ENCODE results near the gene TINCR.

Gene TINCR

GRCh38 chr19:5571777-5572176 lies 4.0 kb upstream of the TINCR start:
- H3K4me2 ChIP-seq (ENCODE audit: low read length), result no peak overlapping the region

DNA sequence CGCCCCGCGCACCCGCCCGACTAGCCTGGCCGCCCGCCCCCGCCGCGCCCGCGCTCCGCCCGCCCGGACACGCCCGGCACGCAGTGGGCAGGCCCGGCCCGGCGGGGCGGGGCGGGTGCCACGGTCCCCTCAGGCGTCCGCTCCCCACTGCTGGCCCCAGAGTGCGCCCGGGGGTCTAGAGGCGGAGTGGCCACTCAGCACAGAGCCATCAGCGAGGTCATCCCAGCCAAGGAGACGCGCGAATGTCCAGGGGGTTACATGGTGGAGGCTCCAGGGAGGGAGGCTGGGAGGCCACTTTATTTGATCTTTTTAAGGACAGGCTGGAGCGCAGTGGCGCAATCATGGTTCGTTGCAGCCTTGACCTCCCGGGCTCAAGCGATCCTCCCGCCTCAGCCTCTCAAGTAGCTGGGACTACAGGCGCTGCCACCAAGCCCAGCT lies 236 bp upstream of the TINCR start:
- no peaks in the 10 kb centered on the region for H4K20me1 ChIP-seq (ENCODE audit: control insufficient read depth, insufficient read depth, low read depth, low read length)
- no peaks in the 10 kb centered on the region for H3F3A ChIP-seq (ENCODE audit: control insufficient read depth, insufficient read depth)
- H3K36me3 ChIP-seq (ENCODE audit: control insufficient read depth, low read length), result no peaks in the 10 kb centered on the region
- H3K79me2 ChIP-seq (ENCODE audit: control insufficient read depth, low read length), result no peaks in the 10 kb centered on the region
- H3K4me1 ChIP-seq (ENCODE audit: control insufficient read depth, low read length), result no peaks in the 10 kb centered on the region
- H3K9me2 ChIP-seq (replicated peaks; ENCODE audit: control insufficient read depth, low read length), result no peaks in the 10 kb centered on the region
- no peak overlapping the region for H3K4me2 ChIP-seq (ENCODE audit: low read length)
- no peaks in the 10 kb centered on the region for H3K27me3 ChIP-seq (ENCODE audit: control insufficient read depth, low read length)
- TF ChIP-seq EZH2phosphoT487 (IDR thresholded peaks at IDR 0.05; ENCODE audit: borderline replicate concordance, low read length) (no peak), CTCF (IDR thresholded peaks at IDR 0.05; ENCODE audit: low read depth, low read length, poor library complexity, severe bottlenecking) (no peak)
- no peaks in the 10 kb centered on the region for H3K9me3 ChIP-seq (ENCODE audit: control insufficient read depth, insufficient read depth, low read length)
- no peak overlapping the region for H3K27ac ChIP-seq (ENCODE audit: low read depth, low read length)
- no peak overlapping the region for H3K4me3 ChIP-seq (ENCODE audit: low read length)

More at GRCh38 chr19:5571777-5572176, 4.0 kb upstream of the TINCR start:
- H4K20me1 ChIP-seq (ENCODE audit: control insufficient read depth, insufficient read depth, low read depth, low read length), result no peaks in the 10 kb centered on the region
- no peaks in the 10 kb centered on the region for H3K36me3 ChIP-seq (ENCODE audit: control insufficient read depth, low read length)
- H3K27me3 ChIP-seq (ENCODE audit: control insufficient read depth, low read length), result no peaks in the 10 kb centered on the region
- H3K27ac ChIP-seq (ENCODE audit: low read depth, low read length), result no peak overlapping the region
- no peak overlapping the region for H3K4me3 ChIP-seq (ENCODE audit: low read length)
- no peaks in the 10 kb centered on the region for H3K79me2 ChIP-seq (ENCODE audit: control insufficient read depth, low read length)
- H3F3A ChIP-seq (ENCODE audit: control insufficient read depth, insufficient read depth), result no peaks in the 10 kb centered on the region
- no peaks in the 10 kb centered on the region for H3K9me2 ChIP-seq (replicated peaks; ENCODE audit: control insufficient read depth, low read length)
- no peaks in the 10 kb centered on the region for H3K4me1 ChIP-seq (ENCODE audit: control insufficient read depth, low read length)
- no peaks in the 10 kb centered on the region for H3K9me3 ChIP-seq (ENCODE audit: control insufficient read depth, insufficient read depth, low read length)
- no peak for TF ChIP-seq CTCF (IDR thresholded peaks at IDR 0.05; ENCODE audit: low read depth, low read length, poor library complexity, severe bottlenecking)
- TF ChIP-seq EZH2phosphoT487 (IDR thresholded peaks at IDR 0.05; ENCODE audit: borderline replicate concordance, low read length), result no peak

DNA sequence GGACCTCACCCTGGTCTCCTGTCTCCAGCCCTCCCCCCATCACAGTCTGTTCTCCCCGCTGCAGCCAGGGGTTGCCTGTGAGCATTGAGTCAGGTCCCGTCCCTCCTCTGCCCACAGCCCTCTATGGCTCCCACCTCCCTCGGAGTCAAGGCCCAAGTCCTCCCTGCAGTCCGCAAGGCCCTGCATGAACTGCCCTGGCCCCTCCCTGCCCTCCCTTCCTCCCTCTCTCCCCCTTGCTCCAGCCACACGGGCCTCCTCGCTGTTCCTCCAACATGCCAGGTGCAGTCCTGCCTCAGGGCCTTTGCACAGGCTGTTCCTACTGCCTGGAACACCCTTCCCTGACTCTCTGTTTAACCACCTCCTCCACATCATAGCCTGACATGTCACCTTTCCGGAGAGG lies 2.8 kb downstream of the TINCR start:
- Histone ChIP-seq H3K4me2 (ENCODE audit: low read length) (no peak overlapping the region), H3K27ac (ENCODE audit: low read depth, low read length) (no peak overlapping the region), H3K9me3 (ENCODE audit: control insufficient read depth, insufficient read depth, low read length) (peaks cover 9% of the 10 kb centered on the region; the same call in 1 of the 2 replicates), H3K4me3 (ENCODE audit: low read length) (no peak overlapping the region), H3K9me2 (replicated peaks; ENCODE audit: control insufficient read depth, low read length) (no peaks in the 10 kb centered on the region), H3K27me3 (ENCODE audit: control insufficient read depth, low read length) (no peaks in the 10 kb centered on the region), H3K4me1 (ENCODE audit: control insufficient read depth, low read length) (no peaks in the 10 kb centered on the region), H3K79me2 (ENCODE audit: control insufficient read depth, low read length) (no peaks in the 10 kb centered on the region), H4K20me1 (ENCODE audit: control insufficient read depth, insufficient read depth, low read depth, low read length) (no peaks in the 10 kb centered on the region), H3F3A (ENCODE audit: control insufficient read depth, insufficient read depth) (no peaks in the 10 kb centered on the region), H3K36me3 (ENCODE audit: control insufficient read depth, low read length) (no peaks in the 10 kb centered on the region)
- TF ChIP-seq EZH2phosphoT487 (IDR thresholded peaks at IDR 0.05; ENCODE audit: borderline replicate concordance, low read length) (no peak), CTCF (IDR thresholded peaks at IDR 0.05; ENCODE audit: low read depth, low read length, poor library complexity, severe bottlenecking) (no peak)

Data from DOHH2 (cell line).